Panc1 (cell line): ENCODE results near the gene ATP11B.

Source experiments
- POLR2AphosphoS5 ChIP-seq: IDR thresholded peaks from 2 replicates; pipeline ENCODE4 v1.6.1; 2012; ENCODE audit warnings: mild to moderate bottlenecking, low read depth, low read length, moderate library complexity
- TF ChIP-seq, protein P1 (sequence below): fragments of 450-650 bp; IDR thresholded peaks from 2 replicates; pipeline ENCODE4 v1.5.1; 2017; ENCODE audit warnings: mild to moderate bottlenecking

GRCh38 chr3:182755712-182756111 lies 37.6 kb upstream of the ATP11B start:
- TF ChIP-seq, protein P1, sequence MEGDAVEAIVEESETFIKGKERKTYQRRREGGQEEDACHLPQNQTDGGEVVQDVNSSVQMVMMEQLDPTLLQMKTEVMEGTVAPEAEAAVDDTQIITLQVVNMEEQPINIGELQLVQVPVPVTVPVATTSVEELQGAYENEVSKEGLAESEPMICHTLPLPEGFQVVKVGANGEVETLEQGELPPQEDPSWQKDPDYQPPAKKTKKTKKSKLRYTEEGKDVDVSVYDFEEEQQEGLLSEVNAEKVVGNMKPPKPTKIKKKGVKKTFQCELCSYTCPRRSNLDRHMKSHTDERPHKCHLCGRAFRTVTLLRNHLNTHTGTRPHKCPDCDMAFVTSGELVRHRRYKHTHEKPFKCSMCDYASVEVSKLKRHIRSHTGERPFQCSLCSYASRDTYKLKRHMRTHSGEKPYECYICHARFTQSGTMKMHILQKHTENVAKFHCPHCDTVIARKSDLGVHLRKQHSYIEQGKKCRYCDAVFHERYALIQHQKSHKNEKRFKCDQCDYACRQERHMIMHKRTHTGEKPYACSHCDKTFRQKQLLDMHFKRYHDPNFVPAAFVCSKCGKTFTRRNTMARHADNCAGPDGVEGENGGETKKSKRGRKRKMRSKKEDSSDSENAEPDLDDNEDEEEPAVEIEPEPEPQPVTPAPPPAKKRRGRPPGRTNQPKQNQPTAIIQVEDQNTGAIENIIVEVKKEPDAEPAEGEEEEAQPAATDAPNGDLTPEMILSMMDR: no peak
- TF ChIP-seq POLR2AphosphoS5: no peak
